Measurements from ENCODE around the gene KRTAP20-1.

KRTAP20-1 gene

GRCh38 chr21:30652891-30653290 is 36.7 kb downstream of the KRTAP20-1 start:
- DNase-seq, result no peak
